ENCODE measurements around the gene TACR2. TPM values are rescaled to one million over a fixed set of nuclear protein-coding genes. Genes with fewer than 3 reads are reported as not detected.
A peak's percentile ranks its signal among the peaks of the same experiment; 100 is the strongest.

Gene TACR2
- total RNA-seq, 2 donors from 2014 or later: not detected

DNA sequence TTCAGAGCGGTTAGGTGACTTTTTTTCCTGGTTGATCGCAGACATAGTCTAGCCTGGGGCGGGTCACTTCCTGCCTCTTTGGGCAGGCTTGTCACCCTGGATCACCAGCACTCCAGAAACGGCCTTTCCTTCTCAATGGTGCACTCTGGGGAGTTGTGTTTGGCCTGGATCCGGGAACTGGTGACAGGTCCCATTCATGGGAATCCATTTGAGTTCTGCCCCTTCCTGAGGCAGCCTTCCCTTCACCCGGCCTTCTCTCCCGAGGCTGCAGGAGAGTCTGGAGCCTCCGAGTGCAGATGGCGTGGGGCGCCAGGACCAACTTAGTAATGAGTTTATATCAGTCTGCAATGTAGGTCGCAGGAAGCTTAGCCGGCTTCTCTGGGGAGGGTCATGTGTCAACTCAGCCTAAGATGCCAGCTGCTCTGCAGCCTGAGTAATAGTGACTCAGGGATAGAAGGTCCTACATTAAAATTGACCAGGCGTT is 54.2 kb downstream of the TACR2 start:
- no peak overlapping the region for H3K27ac Mint-ChIP-seq
- no peaks in the 10 kb centered on the region for H3K4me1 ChIP-seq (ENCODE audit: control insufficient read depth, insufficient read depth, low read length)
- peaks cover 18% of the 10 kb centered on the region for H3K36me3 Mint-ChIP-seq (ENCODE audit: low read depth)

DNA sequence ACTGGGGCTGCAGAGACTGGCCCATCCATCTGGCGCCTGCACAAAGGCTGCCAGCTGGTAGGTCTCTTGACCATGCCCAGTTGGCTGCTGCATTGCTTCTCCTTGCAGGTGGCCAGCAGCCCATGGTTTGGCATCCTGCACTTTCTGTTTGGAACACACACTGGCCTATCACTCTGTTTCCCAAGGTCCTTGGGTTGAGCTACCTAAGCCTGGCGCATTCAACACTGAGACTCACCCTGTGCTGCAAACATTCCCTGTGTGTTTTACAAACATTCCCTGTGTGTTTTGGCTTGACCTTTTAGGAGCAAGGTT is 55.5 kb downstream of the TACR2 start:
- no peaks in the 10 kb centered on the region for H3K4me1 ChIP-seq (ENCODE audit: control insufficient read depth, insufficient read depth, low read length)
- H3K4me1 Mint-ChIP-seq: peaks cover 11% of the 10 kb centered on the region
- H3K27me3 Mint-ChIP-seq (ENCODE audit: insufficient read depth): no peaks in the 10 kb centered on the region
- no peak for TF ChIP-seq CTCF (conservative IDR thresholded peaks at IDR 0.05)
- H3K4me3 ChIP-seq (ENCODE audit: low read length): no peak overlapping the region
- H3K9me3 ChIP-seq (ENCODE audit: control insufficient read depth, low read length): no peaks in the 10 kb centered on the region
- DNase-seq: no peak
- no peak overlapping the region for H3K4me3 Mint-ChIP-seq
- peaks cover 14% of the 10 kb centered on the region for H3K36me3 Mint-ChIP-seq (ENCODE audit: low read depth)
- peak overlapping the region; percentile 6 for H3K27ac Mint-ChIP-seq
- no peak overlapping the region for H3K9ac ChIP-seq (ENCODE audit: extremely low read depth, low read length, poor library complexity, severe bottlenecking)
- no peaks in the 10 kb centered on the region for H3K9me3 Mint-ChIP-seq
- peaks cover 6% of the 10 kb centered on the region for H3K36me3 ChIP-seq (ENCODE audit: control insufficient read depth, insufficient read depth, low read length)
- no peaks in the 10 kb centered on the region for H3K27me3 ChIP-seq (ENCODE audit: control insufficient read depth, insufficient read depth, low read length, poor library complexity, severe bottlenecking)
- WGBS, 2 experiments (ENCODE audit: insufficient coverage in 1 of 2, insufficient read length in 1 of 2): 91% methylated on average over 2 of the region's 2 CpGs; no CpG with 5 or more reads in 1 of the 2 experiments
- H3K27ac ChIP-seq (ENCODE audit: low read depth, low read length): no peak overlapping the region

More for the DNA sequence above, 54.2 kb downstream of the TACR2 start:
- DNase-seq: no peak
- no peaks in the 10 kb centered on the region for H3K9me3 ChIP-seq (ENCODE audit: control insufficient read depth, low read length)
- H3K9me3 Mint-ChIP-seq: no peaks in the 10 kb centered on the region
- no peak overlapping the region for H3K4me3 ChIP-seq (ENCODE audit: low read length)
- H3K27me3 ChIP-seq (ENCODE audit: control insufficient read depth, insufficient read depth, low read length, poor library complexity, severe bottlenecking): no peaks in the 10 kb centered on the region
- H3K36me3 ChIP-seq (ENCODE audit: control insufficient read depth, insufficient read depth, low read length): peaks cover 6% of the 10 kb centered on the region
- no peak overlapping the region for H3K4me3 Mint-ChIP-seq
- no peak for TF ChIP-seq CTCF (conservative IDR thresholded peaks at IDR 0.05)
- WGBS, 2 experiments (ENCODE audit: insufficient coverage in 1 of 2, insufficient read length in 1 of 2): 85 to 95% methylated on average over 13 of the region's 13 CpGs
- H3K4me1 Mint-ChIP-seq: peaks cover 11% of the 10 kb centered on the region
- H3K27ac ChIP-seq (ENCODE audit: low read depth, low read length): no peak overlapping the region
- no peak overlapping the region for H3K9ac ChIP-seq (ENCODE audit: extremely low read depth, low read length, poor library complexity, severe bottlenecking)
- no peaks in the 10 kb centered on the region for H3K27me3 Mint-ChIP-seq (ENCODE audit: insufficient read depth)

- Histone ChIP-seq H3K4me1 (ENCODE audit: control insufficient read depth, insufficient read depth, low read length) (no peaks in the 10 kb centered on the region), H3K27ac (ENCODE audit: low read depth, low read length) (no peak overlapping the region), H3K4me3 (ENCODE audit: low read length) (no peak overlapping the region), H3K9me3 (ENCODE audit: control insufficient read depth, low read length) (no peaks in the 10 kb centered on the region), H3K9ac (ENCODE audit: extremely low read depth, low read length, poor library complexity, severe bottlenecking) (no peak overlapping the region), H3K36me3 (ENCODE audit: control insufficient read depth, insufficient read depth, low read length) (peaks cover 3% of the 10 kb centered on the region), H3K27me3 (ENCODE audit: control insufficient read depth, insufficient read depth, low read length, poor library complexity, severe bottlenecking) (no peaks in the 10 kb centered on the region)
- no peak for DNase-seq
- peaks cover 11% of the 10 kb centered on the region for H3K36me3 Mint-ChIP-seq (ENCODE audit: low read depth)
- WGBS, 2 experiments (ENCODE audit: insufficient coverage in 1 of 2, insufficient read length in 1 of 2): 91 to 93% methylated on average over 6 to 8 of the region's 8 CpGs
- no peak for TF ChIP-seq CTCF (conservative IDR thresholded peaks at IDR 0.05)
- H3K27me3 Mint-ChIP-seq (ENCODE audit: insufficient read depth): no peaks in the 10 kb centered on the region
- H3K27ac Mint-ChIP-seq: peak overlapping the region; percentile 39
- H3K9me3 Mint-ChIP-seq: no peaks in the 10 kb centered on the region
- peaks cover 11% of the 10 kb centered on the region for H3K4me1 Mint-ChIP-seq
- no peak overlapping the region for H3K4me3 Mint-ChIP-seq
Measured at GRCh38 chr10:69360485-69361302, 56.0 kb downstream of the TACR2 start.
